HG02970 (cell line): ENCODE data around the gene OR2AJ1.

ENCODE experiments used
- ATAC-seq: cut with Tn5 transposase; IDR thresholded peaks from one replicate; pipeline ENCODE4 v1.9.1; 2021; ENCODE audit warnings: mild to moderate bottlenecking, moderate library complexity, moderate number of reproducible peaks; ENCODE audit not compliant: unreplicated experiment, low FRiP score

OR2AJ1 gene

GRCh38 chr1:247953408-247953807 lies 28.7 kb downstream of the OR2AJ1 start:
- ATAC-seq: no peak

GRCh38 chr1:247961791-247962190 lies 37.1 kb downstream of the OR2AJ1 start:
- ATAC-seq: no peak

- no peak for ATAC-seq
Observed at GRCh38 chr1:247962911-247963588, 38.4 kb downstream of the OR2AJ1 start.

- ATAC-seq: no peak
Observed at GRCh38 chr1:247964933-247965332, 40.2 kb downstream of the OR2AJ1 start, which contains the start of gene OR2AK2. TSS of gene OR2AK2 (plus strand) at chr1:247965233. CDS start at chr1:247965377, 144 bp downstream.

- peak; percentile 74 for ATAC-seq
Observed at GRCh38 chr1:247966532-247967204, 42.0 kb downstream of the OR2AJ1 start.
